Peyer's patch (tissue), 4 donors: ENCODE results near the gene LRRC32.

Experiments used
- POLR2A ChIP-seq, 2 donors: fragments of 450-650 bp; IDR thresholded peaks; one replicate each; pipeline ENCODE4 v1.5.1; 2017; ENCODE audit warnings: antibody characterized with exemption in 2 of 2, mild to moderate bottlenecking in 2 of 2, moderate library complexity in 2 of 2
- TF ChIP-seq, protein P1 (sequence below), 6 experiments: fragments of 450-650 bp in 4 of 6; fragments of 200-600 bp in 2 of 6; sonication (generic) in 1 of 6; IDR thresholded peaks; one replicate each; pipeline ENCODE4 v1.5.1; 2017 to 2019; ENCODE audit warnings: antibody characterized with exemption in 6 of 6, mild to moderate bottlenecking in 3 of 6, moderate library complexity in 1 of 6

DNA sequence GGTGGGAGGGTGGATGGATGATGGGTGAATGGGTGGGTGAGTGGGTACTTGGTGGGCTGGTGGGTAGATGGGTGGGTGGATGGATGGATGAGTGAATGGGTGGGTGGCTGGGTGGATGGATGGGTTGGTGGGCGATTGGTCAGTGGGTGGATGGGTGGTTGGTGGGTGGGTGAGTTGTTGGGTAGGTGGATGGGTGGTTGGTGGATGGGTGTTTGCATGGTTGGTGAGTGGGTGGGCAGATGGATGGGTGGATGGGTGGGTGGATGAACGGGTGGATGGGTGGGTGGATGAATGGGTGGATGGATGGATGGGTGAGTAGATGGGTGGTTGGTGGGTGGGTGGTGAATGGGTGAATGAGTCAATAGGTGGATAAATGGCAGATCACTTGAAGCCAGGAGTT, 43.0 kb upstream of the LRRC32 start:
- TF ChIP-seq, protein P1, sequence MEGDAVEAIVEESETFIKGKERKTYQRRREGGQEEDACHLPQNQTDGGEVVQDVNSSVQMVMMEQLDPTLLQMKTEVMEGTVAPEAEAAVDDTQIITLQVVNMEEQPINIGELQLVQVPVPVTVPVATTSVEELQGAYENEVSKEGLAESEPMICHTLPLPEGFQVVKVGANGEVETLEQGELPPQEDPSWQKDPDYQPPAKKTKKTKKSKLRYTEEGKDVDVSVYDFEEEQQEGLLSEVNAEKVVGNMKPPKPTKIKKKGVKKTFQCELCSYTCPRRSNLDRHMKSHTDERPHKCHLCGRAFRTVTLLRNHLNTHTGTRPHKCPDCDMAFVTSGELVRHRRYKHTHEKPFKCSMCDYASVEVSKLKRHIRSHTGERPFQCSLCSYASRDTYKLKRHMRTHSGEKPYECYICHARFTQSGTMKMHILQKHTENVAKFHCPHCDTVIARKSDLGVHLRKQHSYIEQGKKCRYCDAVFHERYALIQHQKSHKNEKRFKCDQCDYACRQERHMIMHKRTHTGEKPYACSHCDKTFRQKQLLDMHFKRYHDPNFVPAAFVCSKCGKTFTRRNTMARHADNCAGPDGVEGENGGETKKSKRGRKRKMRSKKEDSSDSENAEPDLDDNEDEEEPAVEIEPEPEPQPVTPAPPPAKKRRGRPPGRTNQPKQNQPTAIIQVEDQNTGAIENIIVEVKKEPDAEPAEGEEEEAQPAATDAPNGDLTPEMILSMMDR (IDR thresholded peaks at IDR 0.05): no peak
- no peak for TF ChIP-seq POLR2A (IDR thresholded peaks at IDR 0.05)
